NOMO-1 treated with DMSO at 0.1 percent for 48 hours (cell line): Measurements from ENCODE around the gene ZC3H18.

Source experiments
- DNase-seq: peaks from one replicate; lab custom pipeline; 2025; ENCODE audit not compliant: unreplicated experiment; lab: John Stamatoyannopoulos, UW

The ZC3H18 gene

DNA sequence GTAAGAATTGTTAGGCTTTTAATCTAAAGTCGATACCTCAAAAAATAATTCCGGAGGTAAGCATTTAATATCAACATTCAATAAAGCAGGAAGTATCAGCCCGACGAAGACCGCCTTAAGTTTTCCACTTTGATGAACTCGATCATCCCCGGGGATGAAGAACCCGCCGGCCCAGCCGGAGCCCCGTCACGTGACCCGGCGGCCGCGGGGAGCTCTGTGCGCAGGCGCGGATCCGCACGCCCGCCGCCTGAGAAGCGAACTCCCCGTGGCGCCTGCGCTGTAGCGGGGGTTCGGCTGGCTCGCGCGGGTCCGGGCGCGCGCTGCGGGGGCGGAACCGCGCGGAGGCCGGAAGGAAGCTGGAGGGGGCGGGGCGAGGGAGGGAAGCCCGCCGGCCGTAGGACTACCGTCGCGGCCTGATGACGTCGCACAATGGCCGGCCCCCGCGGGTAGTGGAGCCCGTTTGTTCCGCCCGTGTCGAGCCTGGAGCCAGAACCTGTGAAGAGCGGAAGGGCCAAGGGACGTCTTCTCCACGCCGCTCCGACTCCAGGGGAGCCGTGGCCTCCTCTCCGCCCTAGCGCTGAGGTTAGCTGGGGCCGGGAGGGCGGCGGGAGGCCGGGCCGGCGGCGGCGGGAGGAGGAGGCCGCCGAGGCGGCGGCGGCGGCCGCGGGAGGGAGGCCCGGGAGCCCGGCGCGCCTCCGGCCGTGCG lies at the start of gene ZC3H18:
Gene ZC3H18 (plus strand): TSS at position 419 of the 706 bp plus-strand sequence. CDS start 6,721 bp downstream, outside the sequence.
- peak; percentile 89 for DNase-seq

GRCh38 chr16:88521674-88522073 lies 48.5 kb upstream of the ZC3H18 start:
- no peak for DNase-seq

GRCh38 chr16:88522276-88522949 lies 47.8 kb upstream of the ZC3H18 start:
- DNase-seq = no peak

DNA sequence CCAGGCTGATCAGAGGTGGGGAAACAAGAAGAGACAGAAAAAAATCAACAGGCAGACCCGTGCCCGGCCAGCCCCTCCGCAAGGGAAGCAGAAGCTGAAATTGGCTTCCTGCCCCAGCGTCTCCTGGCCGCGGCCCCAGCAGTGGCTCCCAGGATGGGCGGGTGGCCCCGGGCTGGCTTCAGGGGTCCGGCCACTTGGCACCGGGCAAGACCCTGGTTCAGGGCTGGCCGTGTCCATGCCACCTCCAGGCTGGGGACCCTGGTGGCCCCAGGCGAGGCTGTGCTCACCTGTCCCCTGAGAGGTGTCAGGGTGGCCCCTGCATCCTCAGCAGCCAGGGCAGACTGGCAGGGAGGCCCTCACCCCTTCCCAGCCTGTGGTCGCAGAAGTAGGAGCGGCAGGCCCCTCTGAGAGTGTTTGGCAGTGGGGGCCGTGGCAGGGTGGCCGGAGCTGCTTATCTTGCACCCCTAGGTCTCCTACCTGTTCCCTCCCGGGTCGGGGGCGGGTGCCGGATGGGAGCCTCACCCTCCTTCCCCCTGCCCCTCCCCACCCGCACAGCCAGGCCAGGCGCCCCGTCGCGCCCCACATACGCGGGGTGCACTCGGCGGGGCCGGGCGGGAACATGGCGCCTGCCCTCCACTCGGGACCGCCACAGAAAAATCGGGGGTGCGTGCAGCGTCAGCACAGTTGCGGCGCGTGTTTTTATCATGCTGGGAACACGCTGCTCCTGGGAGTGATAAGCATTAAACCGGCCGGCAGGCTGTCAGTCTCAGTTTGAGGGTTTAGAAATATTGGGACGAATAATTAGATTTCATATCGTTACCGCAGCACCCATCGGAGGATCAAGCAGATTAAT lies 46.7 kb upstream of the ZC3H18 start:
- no peak for DNase-seq

DNA sequence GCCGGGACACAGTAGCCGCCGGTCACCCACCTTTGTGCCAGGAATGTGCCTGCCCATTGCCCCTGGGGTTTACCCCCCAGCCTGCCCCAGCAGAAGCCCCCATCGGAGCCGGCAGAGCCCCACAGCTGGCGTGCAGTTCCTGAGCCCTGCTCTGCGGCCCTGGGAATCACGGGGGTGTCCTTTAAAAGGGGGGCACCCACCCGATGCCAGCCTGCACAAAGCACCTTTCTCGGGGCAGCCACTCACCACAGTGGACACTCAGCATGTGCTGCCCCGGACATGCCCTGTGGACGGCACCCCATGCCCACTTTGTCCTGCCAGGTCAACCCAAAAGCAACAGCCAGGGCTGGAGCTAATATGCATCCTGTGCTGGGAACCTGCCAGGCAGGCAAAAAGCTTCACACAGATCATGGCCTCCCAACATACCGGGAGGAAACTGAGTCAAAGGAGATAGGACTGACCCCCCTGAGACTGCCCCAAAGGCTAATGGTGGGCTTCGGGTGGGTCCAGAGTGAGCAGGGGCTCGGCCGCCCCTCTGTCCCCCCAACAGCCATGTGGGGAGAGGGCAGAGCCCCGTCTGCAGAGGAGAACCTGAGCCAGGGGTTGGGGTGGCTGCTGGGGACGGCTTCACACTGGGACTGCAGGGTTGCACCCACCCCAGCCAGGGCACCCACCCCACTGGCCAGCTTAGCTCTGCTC lies 45.8 kb upstream of the ZC3H18 start:
- no peak for DNase-seq

DNA sequence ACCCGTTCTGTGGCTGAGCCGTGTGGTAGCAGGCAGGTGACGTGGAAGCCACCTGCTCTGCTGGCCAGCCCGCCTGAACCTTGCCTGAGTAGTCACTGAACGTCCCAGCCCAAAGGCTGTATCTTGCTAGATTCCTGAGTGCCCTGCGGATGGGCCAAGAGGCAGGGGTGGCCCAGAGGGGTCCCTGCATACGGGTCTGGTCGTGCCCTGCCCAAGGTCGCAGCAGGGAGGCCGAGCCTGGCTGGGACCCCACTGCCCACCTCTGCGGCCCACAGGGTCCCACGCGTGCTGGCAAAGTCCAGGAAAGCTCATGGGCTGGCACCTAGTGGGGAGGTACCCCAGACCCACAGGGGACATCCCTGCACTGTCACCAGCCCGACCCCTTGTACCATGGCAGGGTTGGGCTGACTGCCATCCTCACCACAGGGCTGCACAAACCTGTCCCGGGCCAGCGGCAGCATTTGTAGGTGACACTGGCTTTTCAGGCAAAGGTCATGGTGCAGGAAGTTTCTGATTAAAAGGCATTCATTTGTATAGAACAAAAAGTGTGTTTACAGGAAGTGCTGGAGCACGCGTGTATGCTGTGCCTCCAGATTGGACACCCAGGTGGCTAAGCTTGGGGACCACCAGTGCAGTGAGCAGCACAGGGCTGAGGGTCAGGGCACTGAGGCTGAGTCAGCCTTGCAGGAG lies 45.1 kb upstream of the ZC3H18 start:
- DNase-seq = no peak

GRCh38 chr16:88525663-88525990 lies 44.6 kb upstream of the ZC3H18 start:
- DNase-seq = no peak

DNA sequence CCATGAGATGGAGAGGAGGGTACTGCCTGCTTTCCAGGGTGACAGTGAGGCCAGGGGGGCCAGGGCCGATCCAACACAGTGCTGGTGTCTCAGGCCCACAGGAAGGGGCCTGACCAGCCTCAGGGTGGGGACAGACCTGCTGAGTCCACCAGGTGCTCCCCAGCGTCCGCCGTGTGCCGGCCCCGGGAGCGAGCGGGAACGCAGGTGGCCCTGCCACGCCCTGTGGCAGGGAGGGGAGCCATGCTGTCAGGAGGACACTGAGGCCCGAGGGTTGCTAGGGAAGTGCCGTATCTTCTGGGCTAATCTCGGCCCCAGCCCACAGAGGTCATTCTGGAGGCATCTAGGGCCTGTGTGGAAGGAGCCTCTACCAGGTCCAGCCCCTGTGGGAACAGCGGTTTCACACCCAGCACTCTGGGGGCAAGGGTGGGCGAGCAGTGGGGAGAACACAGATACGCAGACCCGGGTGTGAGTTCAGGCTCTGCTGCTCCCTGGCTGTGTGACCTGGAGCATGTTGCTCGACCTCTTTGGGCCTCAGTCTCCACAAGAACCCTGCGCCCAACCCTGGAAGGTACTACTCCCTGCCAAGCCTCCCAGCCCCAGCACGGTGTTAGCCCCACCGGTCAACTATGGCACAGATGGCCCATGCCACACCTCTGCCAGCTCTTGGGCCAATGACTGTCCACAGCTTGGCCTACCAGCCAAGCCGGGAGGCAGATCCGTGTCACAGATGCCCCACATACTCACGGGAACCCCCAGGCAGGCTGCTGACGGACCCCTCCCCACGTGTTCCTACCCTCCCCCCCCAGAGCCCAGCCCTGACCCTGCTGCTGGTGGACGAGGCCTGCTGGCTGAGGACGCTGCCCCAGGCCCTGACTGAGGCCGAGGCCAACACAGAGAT lies 43.9 kb upstream of the ZC3H18 start:
- no peak for DNase-seq

DNA sequence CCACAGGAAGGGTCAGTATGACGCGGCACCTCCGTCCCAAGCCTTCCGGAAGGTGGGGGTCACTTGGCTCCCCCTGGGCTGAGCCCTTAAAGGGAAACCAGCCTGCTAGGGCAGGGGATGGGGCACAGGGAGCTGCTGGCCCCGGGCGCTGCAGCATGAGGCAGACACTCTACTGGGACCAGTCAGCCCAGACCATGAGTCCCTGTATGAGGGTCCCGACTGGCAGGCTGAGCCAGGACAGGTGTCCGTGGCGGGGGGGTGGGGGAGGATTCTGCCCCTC lies 43.4 kb upstream of the ZC3H18 start:
- DNase-seq = no peak

GRCh38 chr16:88527186-88527936 lies 42.8 kb upstream of the ZC3H18 start:
- DNase-seq = peak; percentile 11

DNA sequence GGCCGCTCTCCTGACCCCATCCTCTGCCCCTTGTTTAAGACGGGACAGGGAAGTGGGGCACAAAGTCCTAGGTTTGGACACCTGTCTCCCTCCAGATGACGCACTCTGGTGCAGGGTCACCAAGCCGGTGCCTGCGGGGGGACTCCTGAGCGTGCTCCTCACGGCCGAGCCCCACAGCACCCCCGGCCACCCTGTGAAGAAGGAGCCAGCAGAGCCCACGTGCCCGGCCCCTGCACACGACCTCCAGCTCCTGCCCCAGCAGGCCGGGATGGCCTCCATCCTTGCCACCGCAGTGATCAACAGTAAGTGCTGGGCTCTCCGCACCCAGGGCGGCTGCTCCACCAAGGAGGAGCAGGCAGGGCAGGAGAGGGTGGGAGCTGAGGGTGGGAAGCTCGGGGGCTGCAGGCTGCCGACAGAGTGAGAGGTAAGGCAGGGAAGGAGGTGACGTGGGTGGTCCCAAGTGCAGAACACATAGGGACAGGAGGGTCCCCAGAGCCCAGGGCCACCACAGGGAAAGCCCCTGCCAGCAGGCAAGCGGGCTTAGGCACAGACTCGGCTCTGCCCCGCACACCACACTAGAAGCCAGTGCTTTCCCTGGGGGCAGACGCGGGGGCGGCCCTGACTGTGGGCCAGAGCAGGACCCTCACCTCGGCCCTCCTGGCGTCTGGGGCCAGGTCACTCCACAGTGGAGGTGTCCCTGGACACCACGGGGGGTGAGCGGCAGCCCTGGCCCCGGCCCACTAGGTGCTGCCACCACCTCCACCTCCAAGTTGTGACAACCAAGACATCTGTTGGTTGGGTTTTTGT lies 42.1 kb upstream of the ZC3H18 start:
- no peak for DNase-seq

DNA sequence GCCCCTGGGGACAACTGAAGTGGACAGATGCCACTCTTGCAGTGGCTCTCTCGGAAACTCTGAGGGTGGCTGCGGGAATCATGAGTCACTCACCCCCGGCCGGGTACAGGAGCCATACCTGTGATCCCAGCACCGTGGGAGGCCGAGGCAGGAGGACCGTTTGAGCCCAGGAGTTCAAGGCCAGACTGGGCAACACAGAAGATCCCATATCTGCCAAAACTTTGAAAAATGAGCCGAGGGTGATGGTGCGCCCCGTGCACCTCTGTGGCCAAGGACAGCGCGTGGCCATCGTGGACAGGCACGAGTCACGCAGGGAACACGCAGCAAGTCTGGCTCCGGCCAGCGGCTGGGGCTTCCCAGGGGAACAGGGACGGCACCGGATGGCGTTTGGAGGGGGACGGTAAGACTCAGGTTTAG lies 41.3 kb upstream of the ZC3H18 start:
- DNase-seq = no peak

GRCh38 chr16:88529596-88529995 lies 40.6 kb upstream of the ZC3H18 start:
- no peak for DNase-seq

DNA sequence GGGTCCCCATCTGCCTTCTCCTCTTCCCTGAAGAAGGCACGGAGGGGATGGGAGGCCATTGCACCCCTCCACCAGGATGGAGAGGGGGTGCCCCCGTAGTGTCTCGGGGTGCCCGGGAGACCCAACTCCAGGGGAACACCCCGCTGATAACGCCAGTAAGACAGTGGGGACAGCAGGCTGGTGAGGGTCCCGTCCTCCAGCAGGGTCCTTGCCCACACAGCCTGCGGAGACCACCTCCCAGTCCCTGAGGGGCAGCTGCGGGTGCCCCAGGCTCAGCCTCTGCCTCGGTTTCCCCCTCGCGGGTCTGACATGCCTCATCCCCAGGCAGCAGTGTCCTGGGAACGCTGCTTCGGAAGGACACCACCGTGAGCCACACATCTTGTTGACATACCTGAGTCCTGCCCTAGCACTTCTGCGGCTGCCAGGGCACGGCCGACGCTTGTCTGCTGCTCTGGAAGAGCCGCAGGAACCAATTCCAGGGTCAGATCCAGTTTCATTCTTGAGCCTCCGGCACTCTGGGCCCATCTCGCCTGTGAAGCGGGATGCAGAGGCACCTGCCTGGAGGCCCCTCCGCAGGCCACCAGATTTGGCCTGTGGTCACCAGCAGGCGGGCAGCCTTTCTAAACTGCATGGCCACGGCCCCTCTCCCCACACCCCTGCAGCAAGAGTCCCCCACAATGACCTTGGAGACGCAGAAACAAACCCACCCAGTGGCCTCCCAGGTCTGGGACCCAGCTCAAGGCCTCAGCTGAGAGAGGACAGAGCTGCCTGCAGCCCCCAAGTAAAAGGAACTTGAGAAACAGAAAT lies 39.9 kb upstream of the ZC3H18 start:
- no peak for DNase-seq

GRCh38 chr16:88530858-88531203 lies 39.4 kb upstream of the ZC3H18 start:
- no peak for DNase-seq

DNA sequence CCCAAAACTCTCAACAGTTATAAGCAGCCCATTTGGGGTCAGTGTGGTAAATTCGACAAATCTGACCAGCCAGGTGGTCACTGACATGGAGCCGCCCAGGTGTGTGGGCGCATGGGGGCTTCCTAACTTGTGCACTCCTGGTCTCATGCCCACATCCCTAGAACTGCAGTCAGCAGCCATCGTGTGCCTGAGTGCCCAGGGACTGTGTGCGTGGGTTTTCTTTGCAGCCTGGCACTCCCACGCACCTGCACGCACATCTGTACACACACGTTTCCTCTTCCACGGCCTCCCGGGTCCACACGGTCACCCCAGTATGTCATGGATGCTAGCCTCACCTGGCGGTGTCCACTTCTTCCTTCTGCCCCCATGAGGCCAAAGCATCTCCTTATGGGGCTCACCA lies 38.9 kb upstream of the ZC3H18 start:
- no peak for DNase-seq

- DNase-seq = no peak
Measured at GRCh38 chr16:88531931-88532433, 38.2 kb upstream of the ZC3H18 start.
